HPDE6-E6E7 (cell line): ENCODE results near the gene AJAP1.

Experiments
- DNase-seq: peaks from one replicate; pipeline ENCODE4 v3.0.0; 2011; ENCODE audit warnings: missing footprints; ENCODE audit errors: extremely low spot score

AJAP1 gene

DNA sequence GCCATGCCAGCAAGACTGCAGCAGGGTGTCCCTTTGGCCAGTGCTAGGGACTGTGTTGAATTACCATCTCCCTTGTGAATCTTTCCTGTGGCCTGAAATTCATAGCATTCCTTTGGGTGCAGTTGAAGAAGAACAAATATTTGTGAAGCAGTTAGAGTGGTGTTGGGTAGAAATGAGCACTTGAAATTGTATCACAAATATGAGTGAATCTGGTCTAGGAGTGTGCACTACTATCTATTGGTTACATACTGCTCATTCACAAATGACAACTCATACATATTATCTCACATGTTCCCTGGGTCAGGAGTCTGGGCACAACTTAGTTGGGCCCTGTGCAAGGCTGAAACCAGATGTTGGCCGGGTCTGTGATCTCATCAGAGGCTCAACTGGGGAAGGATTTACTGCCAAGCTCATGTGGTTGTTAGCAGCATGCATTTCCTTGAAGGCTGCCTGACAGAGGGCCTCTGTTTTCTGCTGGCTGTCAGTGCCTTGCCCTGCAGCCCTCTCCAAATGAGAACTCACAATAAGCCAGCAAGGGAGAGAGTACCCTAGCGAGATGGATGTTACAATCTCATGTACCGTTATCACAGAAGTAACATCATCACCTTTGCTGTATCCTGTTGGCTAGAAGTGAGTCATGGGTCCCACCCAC lies 23.8 kb downstream of the AJAP1 start:
- DNase-seq: no peak

DNA sequence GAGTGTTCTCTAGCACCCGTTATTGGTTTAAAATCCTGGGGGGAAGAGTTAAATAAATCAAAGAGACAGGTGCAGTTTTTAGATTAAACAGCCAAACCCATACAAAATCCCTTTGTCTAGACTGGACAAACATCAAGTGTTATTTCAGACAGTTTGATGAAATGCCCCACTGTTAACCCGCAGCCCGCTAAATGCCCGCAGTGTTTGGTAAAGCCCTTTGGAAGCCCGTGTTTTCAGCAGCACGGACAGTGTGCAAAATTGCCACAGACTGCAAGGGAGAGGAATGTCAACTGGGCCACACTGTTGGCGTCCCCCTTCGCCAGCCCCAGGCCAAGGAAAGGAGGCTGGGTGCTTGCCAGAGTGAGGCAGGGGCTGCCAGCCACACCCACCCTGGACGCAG lies 26.6 kb downstream of the AJAP1 start:
- no peak for DNase-seq

- DNase-seq: no peak
Observed at GRCh38 chr1:4682607-4683220, 28.3 kb downstream of the AJAP1 start.

- DNase-seq: no peak
Observed at GRCh38 chr1:4684136-4684535, 29.7 kb downstream of the AJAP1 start.

DNA sequence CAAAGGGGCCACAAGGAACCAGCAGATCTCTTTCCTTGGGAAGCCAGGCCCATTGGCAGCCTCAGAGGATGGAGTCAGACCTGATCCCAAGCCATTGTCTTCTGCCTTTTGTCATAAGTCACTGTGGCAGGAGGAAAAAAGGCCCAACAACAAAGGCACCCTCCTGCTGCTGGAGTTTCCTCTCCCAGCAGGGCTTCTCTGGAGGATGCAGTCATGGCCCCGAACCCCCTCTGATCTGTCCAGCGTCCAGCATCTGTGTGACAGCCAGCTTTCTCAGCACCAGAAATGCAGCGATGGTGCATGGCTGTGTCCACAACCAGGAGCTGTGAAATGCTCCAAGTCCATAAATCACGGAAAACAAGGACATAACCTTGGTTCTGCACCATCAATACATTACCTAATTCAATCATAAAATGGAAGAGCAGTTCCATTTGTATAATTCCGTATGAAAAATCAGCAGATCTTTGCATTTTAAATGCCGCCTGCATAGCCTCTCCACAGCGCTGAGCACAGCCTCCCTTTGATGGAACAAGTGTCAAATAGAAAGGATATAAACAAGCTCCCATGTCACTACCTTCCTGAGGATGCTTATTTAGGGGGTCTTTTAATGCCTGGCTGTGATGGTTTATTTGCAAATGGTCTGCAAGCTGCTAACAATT lies 30.6 kb downstream of the AJAP1 start:
- DNase-seq: no peak

- no peak for DNase-seq
Observed at GRCh38 chr1:4685523-4685865, 31.1 kb downstream of the AJAP1 start.

DNA sequence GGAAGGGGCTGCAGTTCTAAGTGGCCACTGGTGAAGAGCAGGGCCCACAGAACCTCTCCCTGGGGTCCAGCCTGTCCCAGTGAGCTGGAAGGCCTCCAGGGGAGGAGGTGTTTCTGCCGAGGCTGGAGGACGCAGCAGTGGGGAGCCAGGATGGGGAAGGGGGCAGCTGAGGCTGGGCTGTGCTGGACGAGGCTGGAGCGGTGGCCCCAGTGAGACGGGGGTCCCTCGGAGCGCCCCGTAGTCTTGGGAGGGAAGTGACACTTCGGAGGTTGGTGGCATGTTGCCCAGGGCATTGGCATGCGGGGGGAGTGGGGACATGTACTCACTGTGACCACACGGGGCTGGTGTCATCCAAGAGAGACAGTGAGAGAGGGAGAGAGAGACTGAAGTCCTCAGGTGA lies 33.5 kb downstream of the AJAP1 start:
- no peak for DNase-seq

DNA sequence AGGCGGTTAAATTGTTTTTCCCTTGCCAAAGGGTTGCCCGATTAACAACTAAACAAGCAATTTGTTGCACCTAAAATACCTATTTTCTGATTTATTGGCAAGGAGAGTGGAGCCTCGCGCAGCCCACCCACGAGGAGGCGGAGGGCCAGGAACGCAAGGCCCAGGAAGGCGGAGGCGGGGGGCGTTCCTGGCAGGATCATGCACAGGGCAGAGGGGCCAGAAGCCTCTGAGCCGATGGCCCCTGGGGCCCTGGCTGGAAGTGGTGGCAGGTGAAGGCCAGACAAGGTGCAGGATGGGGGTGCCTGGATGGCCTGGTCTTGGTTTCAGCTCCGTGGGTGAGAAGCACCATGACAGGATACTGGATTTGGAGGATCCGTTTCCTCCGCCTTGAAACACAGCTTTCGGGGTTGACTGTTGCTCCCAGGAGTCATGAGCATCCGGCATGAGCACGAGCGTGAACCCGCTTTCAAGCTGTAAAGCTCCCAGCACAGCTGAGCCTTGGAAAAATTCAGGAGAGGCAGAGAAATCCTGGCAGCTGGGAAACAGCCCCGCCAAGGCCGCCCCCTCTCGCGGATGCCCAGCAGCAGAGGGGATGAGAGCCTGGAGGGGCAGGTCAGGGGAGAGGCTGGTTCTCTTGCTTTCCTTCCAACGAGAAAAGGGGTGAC lies 35.0 kb downstream of the AJAP1 start:
- no peak for DNase-seq

DNA sequence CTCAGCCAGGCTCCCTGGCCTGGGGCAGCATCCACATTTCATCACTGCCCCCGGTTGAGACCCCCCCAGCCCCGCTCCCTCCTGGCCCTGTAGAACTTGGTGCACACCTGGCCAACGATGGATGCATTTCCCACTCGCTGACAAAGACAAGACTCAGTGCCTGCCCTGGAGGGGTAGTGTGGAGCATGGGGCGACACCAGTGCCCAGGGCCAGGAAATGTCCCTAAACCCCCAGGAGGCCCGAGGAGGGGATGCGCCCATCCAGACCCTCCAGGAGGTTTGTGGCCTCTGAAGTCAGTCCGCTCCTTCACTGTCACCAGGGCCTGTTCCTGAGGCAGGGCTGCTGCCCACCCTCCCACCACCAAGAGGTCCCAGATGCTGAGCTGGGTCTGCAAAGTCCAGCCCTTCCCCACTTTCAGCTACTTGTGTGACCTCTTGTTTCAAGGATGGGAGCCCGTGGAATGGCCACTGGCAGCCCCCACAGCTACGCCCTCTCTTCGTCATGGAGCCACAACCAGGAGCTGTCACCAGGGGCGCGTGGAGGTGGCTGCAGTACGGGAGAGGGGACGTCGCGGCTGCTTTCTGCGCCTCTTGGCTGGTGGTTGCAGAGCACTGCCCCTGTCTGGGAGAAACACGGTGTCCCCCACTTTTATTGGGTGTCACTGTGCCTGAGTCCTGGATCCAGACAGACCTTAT lies 35.7 kb downstream of the AJAP1 start:
- DNase-seq: no peak

DNA sequence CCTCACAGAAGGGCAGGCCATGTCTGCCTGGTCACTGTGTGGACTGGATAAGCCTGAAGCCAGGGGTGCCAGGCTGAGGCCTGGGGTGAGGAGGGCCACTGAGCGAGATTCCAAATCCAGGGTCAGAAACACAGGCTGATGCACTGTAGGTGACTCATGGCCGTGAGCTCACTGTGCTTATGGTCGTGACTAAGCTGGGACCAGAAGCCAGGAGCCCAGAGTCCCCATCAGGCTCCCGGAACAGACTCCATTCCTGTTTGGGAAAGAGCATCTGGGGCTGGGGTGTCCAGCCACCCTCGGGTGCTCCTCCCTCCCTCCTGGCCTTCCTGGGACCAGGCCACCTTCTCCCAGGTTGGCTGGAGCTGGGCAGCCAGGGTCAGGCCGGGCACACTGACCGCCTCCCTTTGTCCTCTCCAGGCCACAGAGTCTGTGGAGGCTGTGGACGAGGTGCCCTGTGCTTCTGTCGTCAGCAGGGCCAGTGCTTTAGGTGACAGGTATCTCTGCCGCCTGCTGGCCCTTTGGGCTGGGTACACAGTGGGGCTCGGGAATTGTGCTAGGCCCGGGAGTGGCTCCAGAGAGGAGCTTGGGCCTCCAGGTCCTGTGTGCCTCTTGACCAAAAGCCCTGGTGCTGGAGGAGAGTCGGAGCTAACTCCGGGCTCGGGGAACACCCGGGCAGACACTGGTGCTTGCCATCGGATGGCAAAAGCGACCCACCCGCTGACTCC lies 36.7 kb downstream of the AJAP1 start:
- DNase-seq: no peak

DNA sequence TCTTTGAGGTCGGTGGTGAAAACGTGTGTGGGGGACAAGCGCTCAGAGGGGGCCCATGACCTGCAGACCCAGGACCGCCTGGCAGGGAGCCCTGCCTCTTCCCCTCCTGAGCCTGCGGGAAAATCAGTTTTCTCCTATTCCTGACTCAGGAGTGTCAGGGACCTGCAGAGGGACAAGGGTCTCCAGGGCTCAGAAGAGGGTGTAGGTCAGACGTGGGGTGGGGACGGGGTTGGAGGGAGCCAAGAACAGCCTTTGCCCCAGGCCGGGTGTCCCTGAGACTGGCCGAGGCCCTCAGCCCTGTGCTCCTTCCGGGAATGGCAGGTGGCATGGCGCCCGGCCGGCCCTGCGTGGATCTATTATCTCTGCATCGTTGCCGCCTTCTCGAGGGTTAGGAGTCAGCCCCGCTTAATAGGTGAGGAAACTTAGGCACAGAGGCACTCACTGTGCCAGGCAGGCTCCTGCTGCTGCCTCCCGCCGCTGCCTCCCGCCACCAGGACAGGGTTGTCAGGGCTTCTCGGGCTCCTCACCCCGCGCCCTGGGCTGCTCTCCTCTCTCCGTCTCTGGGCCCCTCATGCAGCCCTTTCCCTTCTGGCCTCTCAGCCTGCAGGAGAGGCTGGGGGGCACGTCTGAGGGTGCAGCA lies 37.5 kb downstream of the AJAP1 start:
- no peak for DNase-seq

DNA sequence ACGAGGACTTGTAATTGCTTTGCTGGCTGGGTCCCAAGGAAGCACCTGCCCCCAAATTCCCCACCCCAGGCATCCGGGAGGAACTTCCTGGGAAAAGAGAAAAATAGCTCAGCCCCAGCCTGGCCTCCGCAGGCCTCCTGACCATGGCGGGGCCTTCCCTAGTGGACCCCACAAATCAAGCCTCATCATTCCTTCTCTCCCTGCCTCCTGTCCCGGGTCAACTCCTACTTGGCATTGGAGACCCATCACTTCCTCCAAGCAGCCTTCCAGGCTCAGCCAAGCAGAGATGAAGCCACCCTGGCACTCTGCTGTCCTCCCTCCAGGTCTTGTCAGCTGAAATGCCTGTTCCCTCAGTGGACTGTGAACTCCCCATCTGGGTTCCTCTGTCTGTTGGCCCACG lies 38.0 kb downstream of the AJAP1 start:
- no peak for DNase-seq

DNA sequence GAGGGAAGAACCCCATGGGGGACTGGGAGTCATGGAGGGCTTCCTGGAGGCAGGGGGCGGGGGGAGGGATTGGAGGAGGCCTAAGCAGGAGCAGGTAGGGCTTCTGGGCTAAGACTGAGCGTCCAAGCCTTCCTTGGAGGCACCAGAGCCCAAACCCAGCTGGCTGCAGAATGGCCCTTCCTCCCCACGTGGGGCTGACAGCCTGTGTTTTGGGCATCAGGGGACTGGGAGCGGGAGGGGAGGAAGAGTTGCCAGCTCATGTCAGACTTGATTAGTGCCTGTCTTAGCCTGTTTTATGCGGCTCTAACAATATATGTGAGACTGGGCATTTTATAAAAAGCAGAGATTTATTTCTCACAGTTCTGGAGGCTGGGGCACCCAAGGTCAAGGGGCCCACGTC lies 38.9 kb downstream of the AJAP1 start:
- DNase-seq: no peak

- DNase-seq: no peak
Observed at GRCh38 chr1:4693891-4694290, 39.5 kb downstream of the AJAP1 start.

DNA sequence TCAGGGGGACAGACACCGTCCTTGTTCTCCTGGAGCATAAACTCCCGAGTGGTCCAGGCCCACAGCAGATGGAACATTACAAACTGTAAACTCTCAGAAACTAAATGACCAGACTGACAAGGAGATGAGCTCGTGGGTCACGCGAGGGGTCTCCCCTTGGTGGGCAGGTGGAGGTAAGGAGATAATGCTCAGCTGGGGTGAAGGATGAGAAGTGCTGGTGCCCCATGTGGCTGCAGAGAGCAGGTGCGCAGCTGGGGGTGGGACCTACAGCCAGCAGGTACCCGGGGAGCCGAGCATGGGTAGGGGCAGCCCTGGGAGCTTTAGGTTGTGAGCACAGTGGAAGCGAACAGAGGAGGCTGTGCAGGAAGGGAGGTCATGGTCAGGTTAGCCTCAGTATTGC lies 40.1 kb downstream of the AJAP1 start:
- DNase-seq: no peak

DNA sequence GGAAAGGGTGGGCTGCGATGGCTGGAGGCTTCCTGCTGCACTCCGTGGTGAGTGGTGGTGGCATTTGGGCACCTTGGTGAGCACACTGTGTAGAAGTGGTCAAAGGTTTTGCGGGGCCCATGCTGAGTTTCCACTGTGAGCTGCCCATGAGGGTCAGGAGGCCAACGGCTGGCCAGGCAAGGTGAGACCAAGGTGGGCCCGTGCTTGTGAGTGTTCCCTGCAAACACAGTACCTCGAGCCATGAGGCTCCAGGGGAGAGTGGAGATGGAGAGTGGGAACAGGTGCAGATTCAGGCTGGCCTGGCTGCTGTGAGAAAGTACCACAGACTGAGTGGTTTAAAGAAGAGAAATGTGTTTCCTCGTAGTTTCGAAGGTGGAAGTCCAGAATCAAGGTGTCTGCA lies 40.8 kb downstream of the AJAP1 start:
- DNase-seq: no peak

DNA sequence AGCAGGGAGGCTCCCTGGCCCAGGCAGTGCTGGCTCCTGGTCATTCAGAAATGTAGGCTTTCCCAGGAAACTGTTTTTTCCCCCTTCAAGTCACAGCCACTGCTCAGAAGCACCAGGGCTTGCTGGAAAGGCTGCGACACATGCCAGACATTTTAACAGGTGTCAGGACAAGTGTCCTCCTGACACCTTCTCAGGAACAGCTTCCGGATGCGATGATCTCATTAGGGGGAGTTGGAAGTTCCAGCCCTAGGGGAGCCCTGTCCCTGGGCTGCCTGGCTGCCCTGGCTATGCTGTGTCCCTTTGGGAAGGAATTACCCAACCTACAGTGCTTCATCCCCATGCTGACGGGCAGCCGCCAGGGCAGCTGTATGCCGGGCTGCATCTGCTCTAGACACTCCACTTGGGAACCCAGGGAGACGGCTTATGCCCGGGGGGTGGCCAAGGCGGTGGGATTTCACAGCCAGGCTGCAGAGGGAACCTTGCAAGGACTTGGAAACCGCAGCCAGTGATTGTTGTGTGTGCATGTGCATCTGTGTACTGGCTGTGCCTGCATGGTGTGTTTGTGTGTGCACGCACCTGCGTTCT lies 41.8 kb downstream of the AJAP1 start:
- no peak for DNase-seq

- DNase-seq: no peak
Observed at GRCh38 chr1:4696753-4697152, 42.3 kb downstream of the AJAP1 start.

- DNase-seq: no peak
Observed at GRCh38 chr1:4697801-4698200, 43.4 kb downstream of the AJAP1 start.

DNA sequence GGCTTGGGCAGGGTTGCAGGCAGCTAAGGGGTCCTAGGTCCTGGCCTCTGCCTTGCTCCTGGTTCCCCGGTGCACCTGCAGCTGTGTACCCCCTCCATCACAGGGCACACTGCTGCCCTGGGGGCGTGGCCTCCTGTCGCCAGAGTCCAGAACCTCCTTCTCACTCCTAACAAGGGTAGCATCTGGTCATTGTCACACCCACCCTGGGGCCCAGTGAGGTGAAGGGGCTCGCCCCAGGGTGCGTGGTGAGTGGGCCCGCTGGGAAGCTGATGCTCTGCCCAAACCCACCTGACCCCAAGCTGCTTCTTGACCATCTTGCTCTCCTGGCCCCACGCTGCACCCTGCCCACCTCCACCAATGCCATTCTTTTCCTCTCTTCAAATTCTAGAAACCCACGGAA lies 44.5 kb downstream of the AJAP1 start:
- DNase-seq: no peak
